BJ (cell line): Measurements from ENCODE around the gene ANO2. TPM values are rescaled to one million over a fixed set of nuclear protein-coding genes. Genes with fewer than 3 reads are reported as not detected.
"Not testable (repeated sequence)": the region's sequence is repeated elsewhere in the genome, so short reads cannot be mapped to it uniquely, and the experiment has no call there.

Experiments
- CTCF ChIA-PET: fragments of 350-600 bp; formaldehyde crosslinking; extraction: SDS; loops from one replicate; lab custom pipeline; 2021; ENCODE audit warnings: antibody characterized with exemption, inconsistent platforms; lab: Yijun Ruan, JAX
- POLR2A ChIA-PET: fragments of 300-600 bp; sonication (Branson Sonifier 250); formaldehyde crosslinking; extraction: SDS; loops from one replicate; lab custom pipeline; 2021; ENCODE audit warnings: antibody characterized with exemption; lab: Charles Lee
- DNase-seq: peaks from one replicate; pipeline ENCODE4 v3.0.0-alpha.2; 2011; ENCODE audit warnings: low read depth
- H3K27me3 ChIP-seq: 2 replicates; pipeline ENCODE4 v1.6.0; 2011; ENCODE audit warnings: low read length; ENCODE audit not compliant: control insufficient read depth, insufficient read depth
- H3K36me3 ChIP-seq: 2 replicates; pipeline ENCODE4 v1.5.1; 2011; ENCODE audit warnings: low read length; ENCODE audit not compliant: control insufficient read depth, insufficient read depth
- H3K4me3 ChIP-seq: 2 replicates; pipeline ENCODE4 v1.5.1; 2011; ENCODE audit warnings: low read depth, mild to moderate bottlenecking, control low read depth, low read length
- CTCF ChIP-seq: IDR thresholded peaks from 2 replicates; pipeline ENCODE4 v1.5.1; 2011; ENCODE audit warnings: low read depth, mild to moderate bottlenecking, control low read depth, inconsistent platforms, low read length, moderate library complexity; ENCODE audit not compliant: insufficient read depth
- polyA plus RNA-seq: library from polyadenylated mRNA; depleted of rRNA; stranded (reverse); fragments of >200 nt; gene quantifications from 2 replicates; pipeline ENCODE4 v1.2.3, GENCODE V29; 2011

Gene ANO2
- polyA plus RNA-seq, 1 experiment = 0.10 TPM

GRCh38 chr12:5554711-5555110 is 390.3 kb downstream of the ANO2 start:
- no peak for TF ChIP-seq CTCF
- POLR2A ChIA-PET = no interaction called here
- peak; percentile 93 for DNase-seq
- CTCF ChIA-PET = interaction anchor here (0.7 to 2.0 kb wide), 3 partner anchors 13 to 126 kb away, joined by 3 to 5 read pairs (median 4); no protein-coding TSS in a partner anchor
- H3K4me3 ChIP-seq = no peak overlapping the region
- H3K36me3 ChIP-seq = no peaks in the 10 kb centered on the region
- H3K27me3 ChIP-seq = peaks cover 9% of the 10 kb centered on the region

GRCh38 chr12:5549011-5549410 is 396.0 kb downstream of the ANO2 start:
- H3K36me3 ChIP-seq = no peaks in the 10 kb centered on the region
- ChIA-PET POLR2A (no interaction called here), CTCF (interaction anchor here (0.9 to 1.9 kb wide), 2 partner anchors 35 to 100 kb away, joined by 3 to 5 read pairs; no protein-coding TSS in a partner anchor)
- H3K27me3 ChIP-seq = peaks cover 8% of the 10 kb centered on the region
- no peak for TF ChIP-seq CTCF
- no peak for DNase-seq
- H3K4me3 ChIP-seq = no peak overlapping the region

- ChIA-PET CTCF (interaction anchor here (0.9 to 1.9 kb wide), 2 partner anchors 35 to 100 kb away, joined by 3 to 5 read pairs; no protein-coding TSS in a partner anchor), POLR2A (interaction anchor here (0.6 kb wide), 1 partner anchor 51 kb away, joined by 3 read pairs; no protein-coding TSS in a partner anchor)
- peaks cover 8% of the 10 kb centered on the region for H3K27me3 ChIP-seq
- no peak for DNase-seq
- H3K4me3 ChIP-seq = no peak overlapping the region
- no peaks in the 10 kb centered on the region for H3K36me3 ChIP-seq
- no peak for TF ChIP-seq CTCF
These were observed 396.7 kb downstream of the ANO2 start for GRCh38 chr12:5548152-5548943.

GRCh38 chr12:5546616-5547015 is 398.4 kb downstream of the ANO2 start:
- TF ChIP-seq CTCF = no peak
- CTCF ChIA-PET = no interaction called here

DNA sequence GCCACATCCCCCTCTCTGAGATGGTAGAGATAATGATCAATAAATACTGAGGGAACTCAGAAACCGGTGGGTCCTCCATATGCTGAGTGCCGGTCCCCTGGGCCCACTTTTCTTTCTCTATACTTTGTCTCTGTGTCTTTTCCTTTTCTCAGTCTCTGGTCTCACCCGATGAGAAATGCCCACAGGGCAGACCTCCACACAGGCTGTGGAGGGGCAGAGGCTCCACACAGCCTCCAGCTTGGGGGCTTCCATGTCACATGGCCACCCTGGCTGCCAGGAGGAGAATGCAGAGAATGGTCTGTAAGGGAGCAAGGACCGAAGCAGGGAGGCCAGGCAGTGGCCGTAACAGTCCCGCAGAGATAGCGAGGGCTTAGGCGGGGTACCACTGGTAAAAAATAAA is 407.3 kb downstream of the ANO2 start:
- TF ChIP-seq CTCF = no peak
- H3K36me3 ChIP-seq = no peaks in the 10 kb centered on the region
- POLR2A ChIA-PET = no interaction called here
- DNase-seq = no peak
- CTCF ChIA-PET = interaction anchor here (1.6 kb wide), 1 partner anchor 26 kb away, joined by 4 read pairs; no protein-coding TSS in a partner anchor
- no peaks in the 10 kb centered on the region for H3K27me3 ChIP-seq
- H3K4me3 ChIP-seq = no peak overlapping the region

More at GRCh38 chr12:5546616-5547015, 398.4 kb downstream of the ANO2 start:
- Histone ChIP-seq H3K27me3 (peaks cover 8% of the 10 kb centered on the region), H3K36me3 (no peaks in the 10 kb centered on the region), H3K4me3 (no peak overlapping the region)
- POLR2A ChIA-PET = interaction anchor here (1.0 kb wide), 1 partner anchor 20 kb away, joined by 4 read pairs; no protein-coding TSS in a partner anchor
- peak; percentile 46 for DNase-seq

DNA sequence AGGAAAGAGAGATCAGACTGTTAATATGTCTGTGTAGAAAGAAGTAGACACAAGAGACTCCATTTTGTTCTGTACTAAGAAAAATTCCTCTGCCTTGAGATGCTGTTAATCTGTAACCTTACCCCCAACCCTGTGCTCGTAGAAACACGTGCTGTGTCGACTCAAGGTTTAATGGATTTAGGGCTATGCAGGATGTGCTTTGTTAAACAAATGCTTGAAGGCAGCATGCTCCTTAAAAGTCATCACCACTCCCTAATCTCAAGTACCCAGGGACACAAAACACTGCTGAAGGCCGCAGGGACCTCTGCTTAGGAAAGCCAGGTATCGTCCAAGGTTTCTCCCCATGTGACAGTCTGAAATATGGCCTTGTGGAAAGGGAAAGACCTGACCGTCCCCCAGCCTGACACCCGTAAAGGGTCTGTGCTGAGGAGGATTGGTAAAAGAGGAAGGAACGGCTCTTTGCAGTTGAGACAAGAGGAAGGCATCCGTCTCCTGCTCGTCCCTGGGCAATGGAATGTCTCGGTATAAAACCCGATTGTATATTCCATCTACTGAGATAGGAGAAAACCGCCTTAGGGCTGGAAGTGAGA is 407.9 kb downstream of the ANO2 start:
- H3K4me3 ChIP-seq, CTCF ChIA-PET, H3K27me3 ChIP-seq, H3K36me3 ChIP-seq, DNase-seq, POLR2A ChIA-PET: not testable (repeated sequence)
